Trophoblast cell (in vitro differentiated cells and primary cell): ENCODE measurements around the gene EPPIN.

Experiments
- DNase-seq, 2 donors: peaks; one replicate each; pipeline ENCODE4 v3.0.0-alpha.2; 2016
- H2AFZ ChIP-seq: 2 replicates; pipeline ENCODE4 v1.6.1; 2013; ENCODE audit warnings: low read length, moderate library complexity, mild to moderate bottlenecking; ENCODE audit not compliant: insufficient read depth, poor library complexity
- H2AK5ac ChIP-seq: 2 replicates; pipeline ENCODE4 v1.6.1; 2013; ENCODE audit warnings: mild to moderate bottlenecking, low read length
- H2BK120ac ChIP-seq: 2 replicates; pipeline ENCODE4 v1.6.1; 2013; ENCODE audit warnings: low read length, mild to moderate bottlenecking, moderate library complexity; ENCODE audit not compliant: insufficient read depth, poor library complexity
- H2BK12ac ChIP-seq: 2 replicates; pipeline ENCODE4 v1.6.1; 2013; ENCODE audit warnings: mild to moderate bottlenecking, low read length, moderate library complexity
- H2BK5ac ChIP-seq: 2 replicates; pipeline ENCODE4 v1.6.1; 2013; ENCODE audit warnings: low read length, low read depth, moderate library complexity, mild to moderate bottlenecking; ENCODE audit not compliant: poor library complexity
- H3K14ac ChIP-seq: 2 replicates; pipeline ENCODE4 v1.6.1; 2013; ENCODE audit warnings: mild to moderate bottlenecking, low read length
- H3K18ac ChIP-seq: 2 replicates; pipeline ENCODE4 v1.6.1; 2013; ENCODE audit warnings: mild to moderate bottlenecking, low read length
- H3K23ac ChIP-seq: 2 replicates; pipeline ENCODE4 v1.6.1; 2013; ENCODE audit warnings: low read length
- H3K27ac ChIP-seq: 2 replicates; pipeline ENCODE4 v1.5.1; 2013; ENCODE audit warnings: low read depth, mild to moderate bottlenecking, inconsistent platforms, low read length, moderate library complexity
- H3K27me3 ChIP-seq: 2 replicates; pipeline ENCODE4 v1.6.1; 2013; ENCODE audit warnings: inconsistent platforms, mild to moderate bottlenecking, low read length, moderate library complexity; ENCODE audit not compliant: insufficient read depth
- H3K36me3 ChIP-seq, 2 experiments: 1 replicate in 1 of 2; 2 replicates in 1 of 2; pipeline ENCODE4 v1.6.1; 2013; ENCODE audit warnings: low read length in 2 of 2, mild to moderate bottlenecking in 2 of 2, moderate library complexity in 1 of 2; ENCODE audit not compliant: insufficient read depth in 2 of 2, control insufficient read depth in 1 of 2
- H3K4ac ChIP-seq: 2 replicates; pipeline ENCODE4 v1.6.1; 2013; ENCODE audit warnings: low read depth, mild to moderate bottlenecking, low read length, moderate library complexity
- H3K4me1 ChIP-seq, 2 experiments: 1 replicate in 1 of 2; 2 replicates in 1 of 2; pipeline ENCODE4 v1.6.1; 2013; ENCODE audit warnings: low read length in 2 of 2, mild to moderate bottlenecking in 2 of 2, moderate library complexity in 1 of 2; ENCODE audit not compliant: insufficient read depth in 2 of 2, control insufficient read depth in 1 of 2
- H3K4me2 ChIP-seq: 2 replicates; pipeline ENCODE4 v1.6.1; 2013; ENCODE audit warnings: inconsistent platforms, mild to moderate bottlenecking, low read length, moderate library complexity
- H3K4me3 ChIP-seq: 2 replicates; pipeline ENCODE4 v1.5.1; 2013; ENCODE audit warnings: mild to moderate bottlenecking, low read depth, low read length, inconsistent platforms
- H3K79me1 ChIP-seq: one replicate; pipeline ENCODE4 v1.6.1; 2013; ENCODE audit warnings: low read length
- H3K79me2 ChIP-seq: 2 replicates; pipeline ENCODE4 v1.6.1; 2013; ENCODE audit warnings: low read length, mild to moderate bottlenecking; ENCODE audit not compliant: control insufficient read depth, insufficient read depth, poor library complexity
- H3K9ac ChIP-seq: 2 replicates; pipeline ENCODE4 v1.6.1; 2013; ENCODE audit warnings: mild to moderate bottlenecking, low read length
- H3K9me3 ChIP-seq: 2 replicates; pipeline ENCODE4 v1.6.1; 2013; ENCODE audit warnings: low read depth, mild to moderate bottlenecking, control low read depth, inconsistent platforms, low read length; ENCODE audit not compliant: insufficient read depth
- H4K12ac ChIP-seq: 2 replicates; pipeline ENCODE4 v1.6.1; 2013; ENCODE audit warnings: low read depth, mild to moderate bottlenecking, low read length, moderate library complexity
- H4K8ac ChIP-seq: 2 replicates; pipeline ENCODE4 v1.6.1; 2013; ENCODE audit warnings: low read depth, mild to moderate bottlenecking, low read length, moderate library complexity
- H4K91ac ChIP-seq: one replicate; pipeline ENCODE4 v1.6.1; 2013; ENCODE audit warnings: low read depth, mild to moderate bottlenecking, low read length, moderate library complexity
- WGBS: extraction: QIAGEN DNeasy Blood & Tissue Kit; methylation state at CpG from one replicate; pipeline ENCODE4 v1.1.7; 2013; ENCODE audit warnings: missing lambda C conversion rate; ENCODE audit not compliant: insufficient read length, insufficient coverage; ENCODE audit errors: extremely low coverage; 5-methylcytosine and 5-hydroxymethylcytosine counted together

EPPIN gene

GRCh38 chr20:45506398-45506797, 40.8 kb downstream of the EPPIN start:
- Histone ChIP-seq H3K9me3 (no peaks in the 10 kb centered on the region), H3K27me3 (no peaks in the 10 kb centered on the region), H3K14ac (no peak overlapping the region), H3K4me2 (no peak overlapping the region), H3K4me1 (peaks cover 0 to 2% of the 10 kb centered on the region in 2 experiments), H3K18ac (no peak overlapping the region), H3K4ac (no peak overlapping the region), H2BK5ac (no peak overlapping the region), H4K12ac (no peak overlapping the region), H3K9ac (no peak overlapping the region), H3K79me2 (no peaks in the 10 kb centered on the region), H2AK5ac (no peak overlapping the region), H4K8ac (no peak overlapping the region), H3K79me1 (no peaks in the 10 kb centered on the region), H3K4me3 (no peak overlapping the region), H3K36me3 (no peaks in the 10 kb centered on the region), H2BK12ac (no peak overlapping the region), H2BK120ac (no peak overlapping the region), H3K23ac (no peak overlapping the region), H2AFZ (no peak overlapping the region), H4K91ac (no peak overlapping the region), H3K27ac (no peak overlapping the region)
- WGBS: no CpG with 5 or more reads among the region's 2 CpGs
- DNase-seq: no peak

GRCh38 chr20:45503403-45503802, 43.8 kb downstream of the EPPIN start:
- Histone ChIP-seq H3K79me1 (no peaks in the 10 kb centered on the region), H2AFZ (no peak overlapping the region), H3K27ac (no peak overlapping the region), H2BK12ac (no peak overlapping the region), H3K36me3 (no peaks in the 10 kb centered on the region), H3K14ac (no peak overlapping the region), H3K4me3 (no peak overlapping the region), H4K8ac (no peak overlapping the region), H4K12ac (no peak overlapping the region), H3K79me2 (no peaks in the 10 kb centered on the region), H3K9me3 (no peaks in the 10 kb centered on the region), H3K9ac (no peak overlapping the region), H3K4me1 (no peaks in the 10 kb centered on the region), H2BK5ac (no peak overlapping the region), H3K23ac (no peak overlapping the region), H2BK120ac (no peak overlapping the region), H3K4me2 (no peak overlapping the region), H3K27me3 (no peaks in the 10 kb centered on the region), H4K91ac (no peak overlapping the region), H2AK5ac (no peak overlapping the region), H3K18ac (no peak overlapping the region), H3K4ac (no peak overlapping the region)
- no peak for DNase-seq
- no CpG with 5 or more reads among the region's 2 CpGs for WGBS

- no peaks in the 10 kb centered on the region for H3K79me1 ChIP-seq
- no peak overlapping the region for H4K8ac ChIP-seq
- no peak for DNase-seq
- no peak overlapping the region for H3K27ac ChIP-seq
- no CpG with 5 or more reads among the region's 1 CpG for WGBS
- no peak overlapping the region for H3K14ac ChIP-seq
- no peaks in the 10 kb centered on the region for H3K4me1 ChIP-seq
- H3K18ac ChIP-seq: no peak overlapping the region
- H3K23ac ChIP-seq: no peak overlapping the region
- no peak overlapping the region for H3K9ac ChIP-seq
- no peak overlapping the region for H3K4me3 ChIP-seq
- no peak overlapping the region for H3K4ac ChIP-seq
- H3K4me2 ChIP-seq: no peak overlapping the region
- H2BK5ac ChIP-seq: no peak overlapping the region
- H4K12ac ChIP-seq: no peak overlapping the region
- no peak overlapping the region for H2AFZ ChIP-seq
- H2AK5ac ChIP-seq: no peak overlapping the region
- H3K36me3 ChIP-seq: no peaks in the 10 kb centered on the region
- H2BK120ac ChIP-seq: no peak overlapping the region
- no peaks in the 10 kb centered on the region for H3K9me3 ChIP-seq
- no peaks in the 10 kb centered on the region for H3K79me2 ChIP-seq
- H4K91ac ChIP-seq: no peak overlapping the region
- H2BK12ac ChIP-seq: no peak overlapping the region
- no peaks in the 10 kb centered on the region for H3K27me3 ChIP-seq
These were observed 44.6 kb downstream of the EPPIN start for GRCh38 chr20:45502561-45502960.

- Histone ChIP-seq H2BK12ac (no peak overlapping the region), H3K27ac (no peak overlapping the region), H3K14ac (no peak overlapping the region), H3K4me3 (no peak overlapping the region), H3K9me3 (no peaks in the 10 kb centered on the region), H4K8ac (no peak overlapping the region), H3K23ac (no peak overlapping the region), H3K9ac (no peak overlapping the region), H4K91ac (no peak overlapping the region), H3K27me3 (no peaks in the 10 kb centered on the region), H4K12ac (no peak overlapping the region), H3K79me2 (no peaks in the 10 kb centered on the region), H3K4ac (no peak overlapping the region), H2AFZ (no peak overlapping the region), H3K79me1 (no peaks in the 10 kb centered on the region), H2AK5ac (no peak overlapping the region), H2BK120ac (no peak overlapping the region), H3K36me3 (no peaks in the 10 kb centered on the region), H3K4me1 (no peaks in the 10 kb centered on the region), H2BK5ac (no peak overlapping the region), H3K4me2 (no peak overlapping the region), H3K18ac (no peak overlapping the region)
- no CpG with 5 or more reads among the region's 1 CpG for WGBS
- DNase-seq: no peak
These were observed 45.6 kb downstream of the EPPIN start for GRCh38 chr20:45501600-45501999.
